Spleen (tissue), 11 donors: ENCODE data around the gene ARHGEF38. TPM values are rescaled to one million over a fixed set of nuclear protein-coding genes. Genes with fewer than 3 reads are reported as not detected.

Experiments
- DNase-seq: peaks from one replicate; pipeline ENCODE4 v3.0.0-alpha.2; 2020
- H3K27ac ChIP-seq, 8 donors: fragments of 200-600 bp; sonication (generic) in 7 of 8; 1 replicate in 4 of 8; 2 replicates in 4 of 8; pipeline versions ENCODE4 v1.5.0 to v1.8.0; 2016 to 2021; ENCODE audit warnings: inconsistent platforms in 4 of 8, mild to moderate bottlenecking in 4 of 8, moderate library complexity in 1 of 8
- H3K27me3 ChIP-seq, 7 donors: fragments of 200-600 bp; sonication (generic) in 6 of 7; replicated peaks in 1 of 7; 1 replicate in 4 of 7; 2 replicates in 3 of 7; pipeline versions ENCODE4 v1.5.0 to v1.8.0; 2016 to 2021; ENCODE audit warnings: inconsistent platforms in 3 of 7, mild to moderate bottlenecking in 1 of 7
- H3K36me3 ChIP-seq, 6 donors: fragments of 200-600 bp; sonication (generic) in 5 of 6; 1 replicate in 4 of 6; 2 replicates in 2 of 6; pipeline versions ENCODE4 v1.5.0 to v1.8.0; 2016 to 2021; ENCODE audit warnings: inconsistent platforms in 2 of 6
- H3K4me1 ChIP-seq, 6 donors: fragments of 200-600 bp; sonication (generic) in 5 of 6; 1 replicate in 3 of 6; 2 replicates in 3 of 6; pipeline versions ENCODE4 v1.5.0 to v1.8.0; 2016 to 2021; ENCODE audit warnings: inconsistent platforms in 3 of 6
- H3K4me3 ChIP-seq, 8 donors: fragments of 200-600 bp; sonication (generic) in 7 of 8; 1 replicate in 4 of 8; 2 replicates in 4 of 8; pipeline versions ENCODE4 v1.5.0 to v1.8.0; 2016 to 2021; ENCODE audit warnings: inconsistent platforms in 4 of 8, mild to moderate bottlenecking in 4 of 8, moderate library complexity in 2 of 8
- H3K9me3 ChIP-seq, 8 donors: fragments of 200-600 bp; sonication (generic) in 7 of 8; 1 replicate in 4 of 8; 2 replicates in 4 of 8; pipeline versions ENCODE4 v1.5.0 to v1.8.0; 2016 to 2021; ENCODE audit warnings: inconsistent platforms in 4 of 8
- POLR2A ChIP-seq, 3 donors: fragments of 450-650 bp; IDR thresholded peaks; one replicate each; pipeline ENCODE4 v1.5.1; 2017; ENCODE audit warnings: antibody characterized with exemption in 3 of 3, mild to moderate bottlenecking in 1 of 3
- POLR2AphosphoS5 ChIP-seq, 3 donors: sonication (generic); formaldehyde crosslinking; IDR thresholded peaks; one replicate each; pipeline ENCODE4 v1.5.1; 2017; ENCODE audit warnings: antibody characterized with exemption in 3 of 3
- WGBS, 5 donors: extraction: QIAGEN DNeasy Blood & Tissue Kit in 3 of 5; methylation state at CpG; one replicate each; pipeline versions ENCODE4 v1.1.5 to v1.1.7; 2013 to 2018; 5-methylcytosine and 5-hydroxymethylcytosine counted together
- intact Hi-C: fragments of 100-400 bp; cut with DNase I; formaldehyde crosslinking; loops from one replicate; pipeline ENCODE4 v1.15.0; 2023; ENCODE audit warnings: low total_unique reads
- polyA plus RNA-seq, 3 donors: library from polyadenylated mRNA; stranded (reverse); fragments of 200-250 nt; gene quantifications; one replicate each; pipeline ENCODE4 v1.2.1, GENCODE V29; 2013
- total RNA-seq, 7 donors: library from RNA; depleted of rRNA in 3 of 7; stranded (reverse); fragments of >200 nt in 3 of 7; fragmentation: NEBNext Ultra II Directional in 4 of 7; extraction: Animal tissue kit (Norgen Biotek cat#: 25700) in 4 of 7; gene quantifications; one replicate each; pipeline versions ENCODE4 v1.1.0 to v1.2.1, GENCODE V29; 2016 to 2021
- TF ChIP-seq, protein P1 (sequence below), 11 experiments: fragments of 200-600 bp in 7 of 11; fragments of 450-650 bp in 4 of 11; sonication (generic) in 4 of 11; IDR thresholded peaks in 8 of 11; conservative IDR thresholded peaks in 3 of 11; 1 replicate in 7 of 11; 2 replicates in 4 of 11; pipeline versions ENCODE4 v1.4.0 to v1.8.0; 2016 to 2021; ENCODE audit warnings: antibody characterized with exemption in 11 of 11, inconsistent platforms in 4 of 11, mild to moderate bottlenecking in 1 of 11
- donor health status: healthy with polysubstance abuse.
- donor health status: DM: no; HTN: no; CAD: no; lungs with moderate emphysema.
- donor health status: DM: no; HTN: no; CAD: no.
- donor health status: Bipolar disorder and iron deficiency.
- donor health status: healthy.
- donor health status: DM: no; HTN: no; CAD: no.
- donor health status: DM: yes; HTN: yes; CAD: no.

ARHGEF38 gene
- total and polyA plus RNA-seq, 10 donors: not detected

- Histone ChIP-seq H3K27me3 (peaks cover 0 to 7% (median 0%) of the 10 kb centered on the region in 7 donors), H3K27ac (no peak overlapping the region), H3K4me3 (no peak overlapping the region), H3K9me3 (no peaks in the 10 kb centered on the region), H3K4me1 (no peaks in the 10 kb centered on the region), H3K36me3 (no peaks in the 10 kb centered on the region)
- DNase-seq: no peak
- 85 to 92% (median 89%) methylated on average over 2 of the region's 2 CpGs for WGBS, 5 donors
- intact Hi-C loops: no loop called here
- TF ChIP-seq, protein P1, sequence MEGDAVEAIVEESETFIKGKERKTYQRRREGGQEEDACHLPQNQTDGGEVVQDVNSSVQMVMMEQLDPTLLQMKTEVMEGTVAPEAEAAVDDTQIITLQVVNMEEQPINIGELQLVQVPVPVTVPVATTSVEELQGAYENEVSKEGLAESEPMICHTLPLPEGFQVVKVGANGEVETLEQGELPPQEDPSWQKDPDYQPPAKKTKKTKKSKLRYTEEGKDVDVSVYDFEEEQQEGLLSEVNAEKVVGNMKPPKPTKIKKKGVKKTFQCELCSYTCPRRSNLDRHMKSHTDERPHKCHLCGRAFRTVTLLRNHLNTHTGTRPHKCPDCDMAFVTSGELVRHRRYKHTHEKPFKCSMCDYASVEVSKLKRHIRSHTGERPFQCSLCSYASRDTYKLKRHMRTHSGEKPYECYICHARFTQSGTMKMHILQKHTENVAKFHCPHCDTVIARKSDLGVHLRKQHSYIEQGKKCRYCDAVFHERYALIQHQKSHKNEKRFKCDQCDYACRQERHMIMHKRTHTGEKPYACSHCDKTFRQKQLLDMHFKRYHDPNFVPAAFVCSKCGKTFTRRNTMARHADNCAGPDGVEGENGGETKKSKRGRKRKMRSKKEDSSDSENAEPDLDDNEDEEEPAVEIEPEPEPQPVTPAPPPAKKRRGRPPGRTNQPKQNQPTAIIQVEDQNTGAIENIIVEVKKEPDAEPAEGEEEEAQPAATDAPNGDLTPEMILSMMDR (IDR thresholded peaks at IDR 0.05 in 8 of 11, conservative IDR thresholded peaks at IDR 0.05 in 3 of 11): no peak
- TF ChIP-seq POLR2A (IDR thresholded peaks at IDR 0.05) (no peak), POLR2AphosphoS5 (IDR thresholded peaks at IDR 0.05) (no peak)
Observed at GRCh38 chr4:105662935-105663675, 110.7 kb downstream of the ARHGEF38 start.

DNA sequence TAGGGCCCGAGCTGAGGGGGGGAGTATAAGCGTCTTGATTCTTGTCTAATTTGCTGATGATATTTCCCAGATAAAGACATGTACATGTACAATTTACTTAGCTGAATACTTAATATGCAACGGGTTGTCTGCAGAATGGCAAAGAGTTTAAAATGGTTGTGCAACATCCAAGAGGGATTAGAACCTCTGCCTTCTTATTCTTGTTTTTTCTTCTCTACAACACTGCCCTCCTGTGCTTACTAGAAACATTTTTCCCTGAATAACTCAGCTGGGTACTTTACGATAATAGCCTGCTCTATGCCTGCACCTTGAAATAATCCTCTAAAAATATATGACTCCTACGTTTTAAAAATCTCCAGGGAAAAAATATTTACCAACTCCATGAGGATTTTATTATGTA is 114.3 kb downstream of the ARHGEF38 start:
- intact Hi-C loops: no loop called here
- no peak for DNase-seq
- 47 to 69% (median 48%) methylated on average over 5 of the region's 5 CpGs for WGBS, 5 donors
- Histone ChIP-seq H3K36me3 (no peaks in the 10 kb centered on the region), H3K4me1 (no peaks in the 10 kb centered on the region), H3K9me3 (no peaks in the 10 kb centered on the region), H3K27me3 (peaks cover 0 to 13% (median 0%) of the 10 kb centered on the region in 7 donors), H3K4me3 (no peak overlapping the region), H3K27ac (no peak overlapping the region)
- no peak for TF ChIP-seq POLR2AphosphoS5 (IDR thresholded peaks at IDR 0.05)
- TF ChIP-seq, protein P1 (IDR thresholded peaks at IDR 0.05 in 8 of 11, conservative IDR thresholded peaks at IDR 0.05 in 3 of 11): peak in 4 of 11 experiments; percentile 9 to 22 (median 16)
- no peak for TF ChIP-seq POLR2A (IDR thresholded peaks at IDR 0.05)

DNA sequence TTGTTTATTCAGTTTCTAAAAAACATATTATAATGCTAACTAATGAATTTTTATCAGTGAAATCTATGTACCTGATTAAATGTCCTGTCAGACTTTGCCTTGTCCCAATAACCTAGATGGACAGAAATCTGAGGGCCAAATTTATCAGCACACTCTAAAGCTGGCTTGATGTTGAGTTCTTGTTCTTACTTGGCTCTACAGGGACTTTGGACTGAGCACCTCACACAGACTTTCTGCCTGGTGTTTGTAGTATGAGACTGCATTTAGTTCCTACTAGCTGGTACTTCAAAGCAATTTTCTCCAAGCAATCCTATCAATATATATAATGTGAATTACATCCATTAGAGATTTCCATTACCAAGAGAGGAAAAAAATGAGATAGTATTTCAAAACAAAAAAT is 118.3 kb downstream of the ARHGEF38 start:
- H3K27me3 ChIP-seq: peaks cover 0 to 13% (median 0%) of the 10 kb centered on the region in 7 donors
- DNase-seq: no peak

DNA sequence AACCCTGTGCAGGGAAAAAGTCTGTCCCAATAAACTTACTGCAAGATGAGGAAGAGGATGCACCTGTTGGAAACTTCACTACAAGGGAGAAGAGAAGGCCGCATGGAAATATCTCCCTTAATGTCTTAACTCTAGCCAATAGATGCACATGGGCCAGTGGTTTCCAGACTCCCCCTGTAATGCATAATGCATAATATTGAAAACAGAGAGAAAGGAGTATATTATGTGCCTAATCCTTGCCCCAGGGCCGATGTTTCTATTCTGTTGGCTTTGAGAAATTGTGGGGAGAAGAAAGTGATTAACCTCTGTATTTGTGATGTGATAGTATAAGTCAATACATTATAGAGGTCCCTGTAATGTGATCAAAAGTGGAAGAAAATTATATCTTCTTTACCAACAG is 118.9 kb downstream of the ARHGEF38 start:
- TF ChIP-seq POLR2A (IDR thresholded peaks at IDR 0.05) (no peak), POLR2AphosphoS5 (IDR thresholded peaks at IDR 0.05) (no peak)
- TF ChIP-seq, protein P1 (IDR thresholded peaks at IDR 0.05 in 8 of 11, conservative IDR thresholded peaks at IDR 0.05 in 3 of 11): no peak
- no peaks in the 10 kb centered on the region for H3K36me3 ChIP-seq
- no peak for DNase-seq
- H3K27ac ChIP-seq: no peak overlapping the region
- no peaks in the 10 kb centered on the region for H3K4me1 ChIP-seq
- 66 to 77% (median 74%) methylated on average over 2 of the region's 2 CpGs for WGBS, 5 donors
- H3K27me3 ChIP-seq: peaks cover 0 to 13% (median 0%) of the 10 kb centered on the region in 7 donors
- H3K9me3 ChIP-seq: no peaks in the 10 kb centered on the region
- intact Hi-C loops: no loop called here
- H3K4me3 ChIP-seq: no peak overlapping the region

More for the DNA sequence above, 118.3 kb downstream of the ARHGEF38 start:
- no peaks in the 10 kb centered on the region for H3K9me3 ChIP-seq
- TF ChIP-seq POLR2AphosphoS5 (IDR thresholded peaks at IDR 0.05) (no peak), POLR2A (IDR thresholded peaks at IDR 0.05) (no peak)
- TF ChIP-seq, protein P1 (IDR thresholded peaks at IDR 0.05 in 8 of 11, conservative IDR thresholded peaks at IDR 0.05 in 3 of 11): no peak
- no peak overlapping the region for H3K4me3 ChIP-seq
- H3K27ac ChIP-seq: no peak overlapping the region
- no peaks in the 10 kb centered on the region for H3K36me3 ChIP-seq
- intact Hi-C loops: no loop called here
- no peaks in the 10 kb centered on the region for H3K4me1 ChIP-seq
